ENCODE results near the gene PLCH2.

GRCh38 chr1:2493691-2494322 lies 17.7 kb downstream of the PLCH2 start:
- TF ChIP-seq CTCF (conservative IDR thresholded peaks at IDR 0.05; ENCODE audit: low read length): no peak
- no peak for TF ChIP-seq EZH2phosphoT487 (IDR thresholded peaks at IDR 0.05; ENCODE audit: borderline replicate concordance, low read depth, low read length)
